Keratinocyte (primary cell): ENCODE data around the gene IGFN1. TPM values are rescaled to one million over a fixed set of nuclear protein-coding genes. Genes with fewer than 3 reads are reported as not detected.

Source experiments
- DNase-seq: peaks from one replicate; pipeline ENCODE4 v3.0.0-alpha.2; 2011; ENCODE audit warnings: low read depth, missing footprints, low spot score
- FAIRE-seq: peaks from 2 replicates; lab custom pipeline; 2011; peaks lifted over from hg19 to GRCh38; lab: Jason Lieb, UNC
- H2AFZ ChIP-seq: 2 replicates; pipeline ENCODE4 v1.6.0; 2012; ENCODE audit warnings: low read length, control low read depth, inconsistent platforms; ENCODE audit not compliant: control insufficient read depth
- H3K27ac ChIP-seq: 2 replicates; pipeline ENCODE4 v1.5.1; 2011; ENCODE audit warnings: low read length; ENCODE audit not compliant: control insufficient read depth, insufficient read depth
- H3K27me3 ChIP-seq: 3 replicates; pipeline ENCODE4 v1.6.0; 2011; ENCODE audit warnings: low read length; ENCODE audit not compliant: control insufficient read depth, insufficient read depth; ENCODE audit errors: extremely low read depth
- H3K36me3 ChIP-seq, 2 experiments: 2 replicates in 1 of 2; 3 replicates in 1 of 2; pipeline ENCODE4 v1.5.1; 2011; ENCODE audit warnings: low read length in 2 of 2, mild to moderate bottlenecking in 1 of 2; ENCODE audit not compliant: control insufficient read depth in 2 of 2, insufficient read depth in 2 of 2; ENCODE audit errors: extremely low read depth in 1 of 2
- H3K4me1 ChIP-seq: 3 replicates; pipeline ENCODE4 v1.5.1; 2011; ENCODE audit warnings: low read length; ENCODE audit not compliant: control insufficient read depth, insufficient read depth; ENCODE audit errors: extremely low read depth
- H3K4me2 ChIP-seq: 3 replicates; pipeline ENCODE4 v1.6.0; 2011; ENCODE audit warnings: low read depth, low read length; ENCODE audit not compliant: control insufficient read depth, insufficient read depth; ENCODE audit errors: extremely low read depth
- H3K4me3 ChIP-seq, 3 experiments: fragments of 200-600 bp in 1 of 3; sonication (generic) in 1 of 3; 2 replicates in 2 of 3; 3 replicates in 1 of 3; pipeline ENCODE4 v1.5.1; 2011 to 2016; ENCODE audit warnings: low read length in 3 of 3, mild to moderate bottlenecking in 3 of 3, control low read depth in 2 of 3, inconsistent platforms in 1 of 3, low read depth in 1 of 3, mixed read lengths in 1 of 3, mixed run types in 1 of 3, moderate library complexity in 1 of 3; ENCODE audit not compliant: control insufficient read depth in 2 of 3, insufficient read depth in 2 of 3; ENCODE audit errors: extremely low read depth in 1 of 3
- H3K79me2 ChIP-seq: 2 replicates; pipeline ENCODE4 v1.6.0; 2012; ENCODE audit warnings: low read length; ENCODE audit not compliant: control insufficient read depth, insufficient read depth
- H3K9ac ChIP-seq: 3 replicates; pipeline ENCODE4 v1.6.0; 2011; ENCODE audit warnings: low read length; ENCODE audit not compliant: control insufficient read depth, insufficient read depth; ENCODE audit errors: extremely low read depth
- H3K9me1 ChIP-seq: 3 replicates; pipeline ENCODE4 v1.6.0; 2011; ENCODE audit warnings: low read length; ENCODE audit not compliant: control insufficient read depth, insufficient read depth; ENCODE audit errors: extremely low read depth
- H3K9me3 ChIP-seq: 2 replicates; pipeline ENCODE4 v1.5.1; 2012; ENCODE audit warnings: low read depth, low read length; ENCODE audit not compliant: control insufficient read depth
- H4K20me1 ChIP-seq: 3 replicates; pipeline ENCODE4 v1.6.0; 2011; ENCODE audit warnings: low read length; ENCODE audit not compliant: control insufficient read depth, insufficient read depth; ENCODE audit errors: extremely low read depth
- CTCF ChIP-seq, 3 experiments: IDR thresholded peaks in 1 of 3; conservative IDR thresholded peaks in 1 of 3; optimal IDR thresholded peaks in 1 of 3; 2 replicates in 2 of 3; 3 replicates in 1 of 3; pipeline versions ENCODE3 to v1.5.1; 2011; ENCODE audit warnings: low read length in 3 of 3, mild to moderate bottlenecking in 3 of 3, moderate library complexity in 2 of 3, control low read depth in 1 of 3, inconsistent platforms in 1 of 3; ENCODE audit not compliant: insufficient read depth in 2 of 3; ENCODE audit errors: extremely low read depth in 1 of 3
- EZH2 ChIP-seq: IDR thresholded peaks from one replicate; pipeline ENCODE4 v1.6.1; 2012; ENCODE audit warnings: inconsistent platforms, mild to moderate bottlenecking, low read length, moderate library complexity
- dilution Hi-C: fragments of 300-500 bp; cut with MboI; formaldehyde crosslinking; loops from one replicate; pipeline ENCODE4 v1.7.0; 2020; ENCODE audit warnings: low sequenced_read_pairs; ENCODE audit not compliant: extremely low pct_ligation_motif_present
- polyA plus RNA-seq, 5 experiments: library from polyadenylated mRNA; depleted of rRNA in 3 of 5; stranded (reverse) in 3 of 5; stranded (forward) in 1 of 5; unstranded in 1 of 5; fragments of >200 nt; gene quantifications; 1 replicate in 1 of 5; 2 replicates in 3 of 5; 3 replicates in 1 of 5; pipeline versions ENCODE4 v1.2.1 to v1.2.3, GENCODE V29; 2011 to 2012; ENCODE audit warnings: missing spikeins in 2 of 5, low read depth in 1 of 5, low replicate concordance in 1 of 5

The IGFN1 gene
- polyA plus RNA-seq, 1 donor (not counting 4 experiments of a cell fraction or from before 2014, with no cell fraction given), result not detected

DNA sequence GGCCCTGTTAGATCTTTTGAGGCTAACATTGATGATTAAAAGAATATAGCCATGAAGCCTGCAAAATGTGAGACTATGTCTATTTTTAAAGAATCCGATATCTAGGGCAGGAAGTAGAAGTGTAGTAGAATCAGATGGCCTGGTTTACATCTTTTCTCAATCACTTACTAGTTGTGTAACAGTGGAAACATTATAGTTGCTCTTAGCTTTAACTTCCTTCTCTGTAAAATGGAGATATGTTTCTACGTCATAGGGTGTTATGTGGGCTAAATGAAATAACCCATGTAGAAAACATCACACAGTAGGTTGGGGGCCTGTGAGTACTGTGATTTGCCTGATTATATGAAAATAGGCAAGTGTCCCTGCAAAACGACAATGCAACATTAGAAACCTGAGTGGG, 4.4 kb upstream of the IGFN1 start:
- DNase-seq, result no peak
- H3K36me3 ChIP-seq, result no peaks in the 10 kb centered on the region
- H3K27ac ChIP-seq, result no peak overlapping the region
- no peaks in the 10 kb centered on the region for H4K20me1 ChIP-seq
- H3K9me3 ChIP-seq, result no peaks in the 10 kb centered on the region
- H2AFZ ChIP-seq, result no peak overlapping the region
- TF ChIP-seq EZH2, result no peak
- no peak for TF ChIP-seq CTCF (optimal IDR thresholded peaks at IDR 0.05 in 1 of 3, IDR thresholded peaks at IDR 0.05 in 1 of 3, conservative IDR thresholded peaks at IDR 0.05 in 1 of 3; ENCODE audit: extremely low read depth in 1 of 3, insufficient read depth in 2 of 3, low read length in 3 of 3)
- dilution Hi-C loops, result no loop called here
- peaks cover 8% of the 10 kb centered on the region for H3K4me1 ChIP-seq
- no peaks in the 10 kb centered on the region for H3K79me2 ChIP-seq
- no peak for FAIRE-seq
- no peak overlapping the region for H3K9ac ChIP-seq
- H3K4me3 ChIP-seq, result no peak overlapping the region
- no peaks in the 10 kb centered on the region for H3K9me1 ChIP-seq
- no peak overlapping the region for H3K4me2 ChIP-seq
- peaks cover 30% of the 10 kb centered on the region for H3K27me3 ChIP-seq

DNA sequence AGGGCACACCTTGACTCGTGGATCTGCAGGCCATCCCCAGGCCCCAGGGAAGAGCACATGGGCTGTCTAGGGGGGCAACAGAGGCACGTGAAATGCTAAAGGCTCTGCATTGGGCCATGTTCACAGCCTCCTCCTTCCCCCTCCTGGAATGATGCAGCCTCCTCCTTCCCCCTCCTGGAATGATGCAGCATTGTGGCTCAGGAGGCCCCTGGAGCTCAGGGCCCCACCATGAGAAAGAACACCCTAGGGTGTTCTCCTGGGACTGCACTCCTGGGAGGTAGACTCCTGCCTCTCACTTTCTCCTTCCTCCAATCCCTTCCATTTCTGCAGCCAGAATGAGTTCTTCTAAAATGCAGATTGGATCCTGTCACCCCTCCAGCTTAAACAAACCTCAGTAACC, 1.5 kb upstream of the IGFN1 start:
- no peaks in the 10 kb centered on the region for H4K20me1 ChIP-seq
- H3K9me3 ChIP-seq, result no peaks in the 10 kb centered on the region
- H3K79me2 ChIP-seq, result no peaks in the 10 kb centered on the region
- H3K9me1 ChIP-seq, result no peaks in the 10 kb centered on the region
- no peak overlapping the region for H3K4me3 ChIP-seq
- H3K4me2 ChIP-seq, result no peak overlapping the region
- no peak overlapping the region for H3K27ac ChIP-seq
- peaks cover 12% of the 10 kb centered on the region for H3K4me1 ChIP-seq
- no peak overlapping the region for H2AFZ ChIP-seq
- dilution Hi-C loops, result no loop called here
- no peak overlapping the region for H3K9ac ChIP-seq
- peaks cover 18% of the 10 kb centered on the region for H3K27me3 ChIP-seq
- no peaks in the 10 kb centered on the region for H3K36me3 ChIP-seq
- FAIRE-seq (no peak), DNase-seq (no peak)
- TF ChIP-seq EZH2 (no peak), CTCF (optimal IDR thresholded peaks at IDR 0.05 in 1 of 3, IDR thresholded peaks at IDR 0.05 in 1 of 3, conservative IDR thresholded peaks at IDR 0.05 in 1 of 3; ENCODE audit: extremely low read depth in 1 of 3, insufficient read depth in 2 of 3, low read length in 3 of 3) (no peak)
